Fibroblast of skin of right biceps (primary cell): Measurements from ENCODE around the gene GRM4.
"Not testable (repeated sequence)": the region's sequence is repeated elsewhere in the genome, so short reads cannot be mapped to it uniquely, and the experiment has no call there.

Source experiments
- DNase-seq: peaks from one replicate; pipeline ENCODE4 v3.0.0-alpha.2; 2013

GRM4 gene

GRCh38 chr6:34018961-34019606 lies 126.8 kb downstream of the GRM4 start:
- DNase-seq: no peak

GRCh38 chr6:34018026-34018425 lies 127.9 kb downstream of the GRM4 start:
- DNase-seq: no peak

GRCh38 chr6:34017106-34017805 lies 128.6 kb downstream of the GRM4 start:
- DNase-seq: no peak

GRCh38 chr6:34016573-34016972 lies 129.3 kb downstream of the GRM4 start:
- not testable (repeated sequence) for DNase-seq

- peak; percentile 23 for DNase-seq
Measured at GRCh38 chr6:34015586-34015985, 130.3 kb downstream of the GRM4 start.

- DNase-seq: no peak
Measured at GRCh38 chr6:34011264-34011663, 134.6 kb downstream of the GRM4 start.

GRCh38 chr6:34005901-34006531 lies 139.9 kb downstream of the GRM4 start:
- no peak for DNase-seq

GRCh38 chr6:34004706-34005105 lies 141.2 kb downstream of the GRM4 start:
- no peak for DNase-seq

GRCh38 chr6:34003962-34004361 lies 141.9 kb downstream of the GRM4 start:
- no peak for DNase-seq

GRCh38 chr6:34001706-34002621 lies 143.9 kb downstream of the GRM4 start:
- DNase-seq: no peak

GRCh38 chr6:34000281-34000680 lies 145.6 kb downstream of the GRM4 start:
- DNase-seq: no peak

GRCh38 chr6:33999567-33999966 lies 146.3 kb downstream of the GRM4 start:
- no peak for DNase-seq

GRCh38 chr6:33998660-33999059 lies 147.2 kb downstream of the GRM4 start:
- no peak for DNase-seq

GRCh38 chr6:33997265-33997664 lies 148.6 kb downstream of the GRM4 start:
- DNase-seq: no peak

GRCh38 chr6:33996120-33996475 lies 149.8 kb downstream of the GRM4 start:
- DNase-seq: no peak

GRCh38 chr6:33995309-33996119 lies 150.4 kb downstream of the GRM4 start:
- no peak for DNase-seq

- no peak for DNase-seq
Measured at GRCh38 chr6:33994472-33995308, 151.2 kb downstream of the GRM4 start.

- no peak for DNase-seq
Measured at GRCh38 chr6:33993653-33994471, 152.0 kb downstream of the GRM4 start.

- no peak for DNase-seq
Measured at GRCh38 chr6:33993091-33993490, 152.8 kb downstream of the GRM4 start.

GRCh38 chr6:33992191-33992590 lies 153.7 kb downstream of the GRM4 start:
- DNase-seq: no peak
